Left ventricle myocardium inferior (tissue), 1 donor: Measurements from ENCODE around the gene TMEM181. TPM values are rescaled to one million over a fixed set of nuclear protein-coding genes. Genes with fewer than 3 reads are reported as not detected.

Source experiments
- DNase-seq: peaks from one replicate; pipeline ENCODE4 v3.0.0-alpha.2; 2020
- H3K27ac ChIP-seq: fragments of 200-600 bp; replicated peaks from 2 replicates; pipeline ENCODE4 v1.8.0; 2021
- H3K27me3 ChIP-seq: fragments of 200-600 bp; 2 replicates; pipeline ENCODE4 v1.8.0; 2021; ENCODE audit warnings: low read depth
- H3K36me3 ChIP-seq: fragments of 200-600 bp; 2 replicates; pipeline ENCODE4 v1.8.0; 2021
- H3K4me1 ChIP-seq: fragments of 200-600 bp; 2 replicates; pipeline ENCODE4 v1.8.0; 2021
- H3K4me3 ChIP-seq: fragments of 200-600 bp; 2 replicates; pipeline ENCODE4 v1.8.0; 2021; ENCODE audit warnings: mild to moderate bottlenecking, moderate library complexity
- H3K9me3 ChIP-seq: fragments of 200-600 bp; replicated peaks from 2 replicates; pipeline ENCODE4 v1.8.0; 2021
- CTCF ChIP-seq: fragments of 200-600 bp; IDR thresholded peaks from 2 replicates; pipeline ENCODE4 v1.8.0; 2021; ENCODE audit warnings: antibody characterized with exemption, mild to moderate bottlenecking, borderline replicate concordance
- intact Hi-C: fragments of 100-400 bp; cut with micrococcal nuclease; formaldehyde crosslinking; loops from one replicate; pipeline ENCODE4 v1.11.0; 2022
- total RNA-seq: library from RNA; stranded (reverse); fragmentation: NEBNext Ultra II Directional; extraction: Animal tissue kit (Norgen Biotek cat#: 25700); gene quantifications from one replicate; pipeline ENCODE4 v1.2.1, GENCODE V29; 2021
- donor health status: DM: no; HTN: yes; CAD: no; lungs with severe emphysema.

TMEM181 gene
- total RNA-seq, 1 donor from 2014 or later, result 8.8 TPM

DNA sequence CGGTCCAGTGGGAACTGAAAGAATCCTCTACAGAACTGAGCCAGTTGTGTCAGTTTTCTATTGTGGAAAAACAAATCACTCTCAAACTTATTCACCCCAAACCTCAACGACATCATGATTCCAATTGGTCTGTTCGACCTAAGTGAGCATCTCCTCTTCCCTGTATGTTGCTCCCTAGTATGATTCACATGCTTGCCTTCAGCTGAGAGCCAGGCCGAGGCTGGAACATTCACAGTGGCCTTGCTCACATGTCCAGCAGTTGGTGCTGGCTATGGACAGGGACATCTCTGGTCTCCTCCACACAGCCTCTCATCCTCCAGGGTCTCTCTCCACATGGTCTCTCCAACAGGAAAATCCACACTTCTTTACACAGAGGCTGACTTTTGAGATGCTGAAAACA lies 28.3 kb upstream of the TMEM181 start:
- peaks cover 22% of the 10 kb centered on the region for H3K9me3 ChIP-seq
- TF ChIP-seq CTCF, result no peak
- intact Hi-C loops, result no loop called here
- peaks cover 35% of the 10 kb centered on the region for H3K27me3 ChIP-seq
- no peak overlapping the region for H3K4me3 ChIP-seq
- no peak overlapping the region for H3K27ac ChIP-seq
- DNase-seq, result no peak
- no peaks in the 10 kb centered on the region for H3K36me3 ChIP-seq
- peaks cover 11% of the 10 kb centered on the region for H3K4me1 ChIP-seq

GRCh38 chr6:158531970-158532369 lies 27.9 kb upstream of the TMEM181 start:
- intact Hi-C loops, result no loop called here
- H3K36me3 ChIP-seq, result no peaks in the 10 kb centered on the region
- H3K4me3 ChIP-seq, result no peak overlapping the region
- no peak for DNase-seq
- no peak for TF ChIP-seq CTCF
- peaks cover 39% of the 10 kb centered on the region for H3K27me3 ChIP-seq
- H3K9me3 ChIP-seq, result peaks cover 18% of the 10 kb centered on the region
- no peak overlapping the region for H3K27ac ChIP-seq
- H3K4me1 ChIP-seq, result peaks cover 14% of the 10 kb centered on the region

DNA sequence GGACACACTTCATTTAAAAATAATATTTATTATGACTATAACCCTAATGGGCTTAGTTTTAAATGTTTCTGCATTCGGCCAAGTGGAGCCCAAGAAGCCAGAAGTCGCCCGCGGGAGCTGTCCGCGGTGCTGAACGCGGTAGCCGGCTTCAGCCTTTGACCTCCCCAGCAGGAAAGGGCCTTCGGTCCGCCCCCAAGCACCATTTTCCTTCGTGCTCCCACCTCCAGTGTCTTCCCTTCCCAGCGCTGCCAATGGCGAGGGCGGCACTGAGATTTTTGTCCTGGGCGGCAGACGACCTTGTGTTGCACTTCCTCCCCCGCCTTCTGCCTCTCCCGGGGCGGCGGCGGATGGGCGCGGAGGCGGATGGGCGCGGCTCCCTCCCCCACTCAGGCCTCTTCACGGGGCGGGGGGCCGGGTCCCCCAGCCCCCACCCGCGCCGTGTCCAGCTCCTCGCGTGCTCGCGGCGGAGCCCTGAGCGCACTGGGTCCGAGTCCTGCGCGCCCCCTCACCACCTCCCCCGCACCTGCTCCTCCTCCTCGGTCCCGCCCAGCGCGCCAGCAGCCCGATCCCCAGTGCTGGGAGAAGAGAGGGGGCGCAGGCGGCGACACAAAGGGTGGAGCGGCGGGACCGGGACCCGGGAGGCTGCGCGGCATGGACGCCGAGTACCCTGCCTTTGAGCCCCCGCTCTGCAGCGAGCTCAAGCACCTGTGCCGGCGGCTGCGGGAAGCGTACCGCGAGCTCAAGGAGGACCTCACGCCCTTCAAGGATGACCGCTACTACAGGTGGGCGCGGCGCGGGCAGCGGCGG lies 23.6 kb upstream of the TMEM181 start:
- no peak for TF ChIP-seq CTCF
- peaks cover 17% of the 10 kb centered on the region for H3K4me1 ChIP-seq
- peaks cover 42% of the 10 kb centered on the region for H3K27me3 ChIP-seq
- peaks cover 6% of the 10 kb centered on the region for H3K9me3 ChIP-seq
- DNase-seq, result peak; percentile 72
- peak overlapping the region; percentile 48 for H3K27ac ChIP-seq
- H3K36me3 ChIP-seq, result no peaks in the 10 kb centered on the region
- H3K4me3 ChIP-seq, result peak overlapping the region; percentile 72
- intact Hi-C loops, result no loop called here

DNA sequence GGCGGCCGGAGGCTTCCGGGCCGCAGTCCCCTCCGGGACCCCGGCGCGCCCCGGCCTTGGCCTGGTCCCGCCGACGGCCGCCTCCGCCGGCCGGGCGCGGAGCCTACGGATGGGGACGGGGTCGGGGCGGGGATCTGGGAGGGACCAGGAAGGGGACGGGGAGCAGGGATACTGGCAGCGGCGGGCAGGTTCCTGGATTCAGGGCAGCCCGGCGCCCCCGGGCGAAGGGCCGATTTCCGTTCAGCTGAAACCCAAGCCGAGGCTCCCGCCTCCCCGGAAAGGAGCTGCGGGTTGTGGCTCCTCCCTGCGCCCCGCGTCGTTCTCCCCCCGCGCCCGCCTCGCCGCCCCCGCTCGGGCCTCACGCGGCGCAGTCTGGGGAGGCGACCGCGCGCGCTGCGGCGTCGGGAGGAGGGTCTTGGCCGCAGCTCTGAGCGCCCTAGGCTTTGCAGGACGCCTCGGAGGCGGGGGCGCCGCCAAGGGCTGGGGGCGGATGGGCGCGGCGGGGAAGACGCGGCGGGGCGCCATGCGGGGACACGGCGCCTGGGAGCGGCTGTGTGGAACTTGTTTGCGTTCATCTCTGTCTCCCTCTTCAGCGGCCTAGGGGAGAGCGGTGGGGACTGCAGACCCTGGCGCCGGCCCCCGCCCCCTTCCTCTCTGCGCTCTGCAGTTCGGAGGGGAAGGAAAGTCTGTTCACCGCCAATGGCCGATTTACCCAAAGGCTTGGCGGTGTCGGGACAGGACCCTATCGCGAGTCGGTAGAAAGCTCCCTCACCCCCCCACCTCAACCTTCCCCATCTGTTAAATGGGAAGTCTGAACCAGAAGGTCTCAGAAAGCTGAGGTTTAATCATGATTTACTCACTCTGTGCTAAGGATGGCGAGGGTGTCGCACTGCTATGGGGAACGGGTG lies 22.7 kb upstream of the TMEM181 start:
- TF ChIP-seq CTCF, result no peak
- Histone ChIP-seq H3K4me3 (peak overlapping the region; percentile 72), H3K27me3 (peaks cover 42% of the 10 kb centered on the region), H3K9me3 (peaks cover 6% of the 10 kb centered on the region), H3K27ac (peak overlapping the region; percentile 48), H3K36me3 (no peaks in the 10 kb centered on the region), H3K4me1 (peaks cover 17% of the 10 kb centered on the region)
- no peak for DNase-seq
- intact Hi-C loops, result no loop called here

DNA sequence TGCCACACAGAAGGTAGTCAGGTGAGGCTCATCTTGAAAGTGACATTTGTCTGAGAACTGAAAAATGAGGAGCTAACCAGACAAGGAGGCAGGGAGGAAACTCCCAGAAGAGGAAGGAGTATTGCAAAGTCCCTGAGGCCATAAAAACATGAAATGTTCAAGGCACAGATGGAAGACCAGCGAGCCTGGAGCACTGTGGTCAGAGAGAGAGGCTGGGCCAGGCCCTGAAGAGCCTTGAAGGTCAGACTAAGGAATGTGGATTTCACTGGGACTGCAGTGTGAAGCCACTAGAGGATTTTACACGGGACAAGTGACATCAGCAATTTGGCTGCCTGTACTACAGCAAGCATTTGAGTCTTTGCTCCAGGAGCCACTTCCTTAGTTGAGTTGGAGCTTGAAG lies 21.1 kb upstream of the TMEM181 start:
- Histone ChIP-seq H3K27me3 (peaks cover 38% of the 10 kb centered on the region), H3K4me3 (no peak overlapping the region), H3K4me1 (peaks cover 17% of the 10 kb centered on the region), H3K36me3 (no peaks in the 10 kb centered on the region), H3K9me3 (no peaks in the 10 kb centered on the region), H3K27ac (no peak overlapping the region)
- TF ChIP-seq CTCF, result no peak
- DNase-seq, result no peak
- intact Hi-C loops, result no loop called here
